GM12872 (cell line): ENCODE data around the gene FARS2.

Experiments
- CTCF ChIP-seq: IDR thresholded peaks from 3 replicates; pipeline ENCODE4 v1.5.1; 2011; ENCODE audit warnings: low read depth, mild to moderate bottlenecking, low read length, moderate library complexity; ENCODE audit not compliant: insufficient read depth

Gene FARS2

DNA sequence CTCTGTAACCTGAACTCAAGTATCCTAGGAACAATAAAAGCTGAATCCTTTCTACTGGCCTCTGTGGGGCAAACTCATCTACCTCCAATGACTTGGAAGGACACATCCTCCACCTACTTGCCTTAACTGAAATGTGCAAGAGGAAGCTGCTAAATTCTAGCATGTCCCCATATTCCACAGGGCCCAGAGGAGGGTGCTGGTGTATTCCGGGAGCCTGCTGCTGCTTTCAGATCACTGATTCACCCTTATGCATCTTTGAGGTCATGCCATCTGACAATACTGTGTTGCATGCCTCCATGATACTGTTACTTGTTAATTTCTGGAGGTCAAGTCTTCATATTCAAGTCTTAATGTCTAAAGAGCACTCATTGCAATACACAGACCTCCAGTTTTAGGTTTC is 40.9 kb upstream of the FARS2 start:
- no peak for TF ChIP-seq CTCF

DNA sequence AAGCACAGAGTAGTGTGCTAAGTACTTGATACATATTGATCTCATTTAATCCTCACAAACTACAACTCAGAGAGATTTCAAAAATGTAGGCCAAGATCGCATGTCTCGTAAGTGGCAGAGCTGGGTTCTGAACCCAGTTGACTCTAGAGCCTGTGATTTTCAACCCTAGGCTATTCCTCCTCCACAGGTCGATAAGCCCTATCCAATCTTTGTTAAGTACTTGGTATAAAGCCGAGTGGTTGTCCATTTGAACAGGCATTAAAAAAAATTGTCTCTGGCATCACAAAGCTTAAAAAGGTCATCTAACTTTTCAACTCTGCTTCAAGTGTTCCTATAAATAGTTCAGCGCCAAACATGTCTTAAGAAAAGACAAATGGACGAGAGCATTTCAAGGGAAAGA is 38.0 kb upstream of the FARS2 start:
- no peak for TF ChIP-seq CTCF

GRCh38 chr6:5229356-5229755 is 32.0 kb upstream of the FARS2 start:
- no peak for TF ChIP-seq CTCF

- TF ChIP-seq CTCF: no peak
Measured at GRCh38 chr6:5230081-5230480, 31.2 kb upstream of the FARS2 start.

DNA sequence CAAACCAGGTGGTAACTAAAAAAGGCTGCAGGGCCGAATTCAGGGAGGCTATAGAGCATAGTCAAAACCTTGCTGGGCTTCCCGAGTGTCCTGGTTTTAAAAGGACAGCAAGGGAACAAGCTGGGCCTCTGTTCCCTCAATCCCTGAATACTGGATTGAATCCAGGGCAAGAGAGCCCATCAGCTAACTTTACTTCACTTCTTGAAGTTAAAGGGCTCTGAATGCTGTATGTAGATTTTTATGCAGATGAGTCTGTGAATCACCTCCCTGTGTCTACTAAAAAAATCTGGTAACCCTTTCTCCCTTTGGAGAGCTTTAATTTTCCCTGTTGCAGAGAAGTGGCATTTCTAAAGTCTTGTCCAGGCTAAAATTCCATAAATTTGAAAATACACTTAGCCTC is 30.0 kb upstream of the FARS2 start:
- no peak for TF ChIP-seq CTCF

DNA sequence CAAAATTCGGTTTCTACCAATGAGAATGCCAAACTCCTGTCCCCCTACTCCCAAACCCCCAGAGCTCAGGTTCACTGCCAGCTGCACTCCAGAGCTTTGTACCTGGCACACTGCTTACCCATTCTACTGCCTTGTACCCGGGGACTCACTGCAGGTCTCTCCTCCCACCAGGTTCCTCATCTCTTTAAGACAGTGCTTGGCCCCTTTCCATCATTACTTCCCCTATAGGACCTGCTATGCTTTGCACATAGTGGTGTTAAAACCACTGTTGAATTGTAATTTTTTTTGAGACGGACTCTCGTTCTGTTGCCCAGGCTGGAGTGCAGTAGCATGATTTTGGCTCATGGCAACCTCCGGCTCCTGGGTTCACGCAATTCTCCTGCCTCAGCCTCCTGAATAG is 26.4 kb upstream of the FARS2 start:
- no peak for TF ChIP-seq CTCF

DNA sequence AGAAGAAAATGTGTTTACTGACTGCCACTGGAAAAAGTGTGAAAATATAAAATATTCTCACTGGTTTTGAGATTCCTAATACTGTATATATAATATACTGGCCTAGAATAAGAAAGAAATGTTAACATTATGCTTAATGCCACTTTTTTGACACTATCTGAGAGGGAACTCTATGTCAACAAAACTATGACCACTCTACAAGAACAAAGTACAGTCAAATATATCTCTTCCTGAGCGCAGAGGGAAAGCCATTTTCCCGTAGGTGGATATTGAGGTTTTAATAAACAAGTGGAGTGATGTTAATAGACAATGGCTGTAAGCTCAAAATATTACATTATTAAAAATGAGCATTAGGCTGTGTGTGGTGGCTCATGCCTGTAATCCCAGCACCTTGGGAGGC is 25.5 kb upstream of the FARS2 start:
- no peak for TF ChIP-seq CTCF

DNA sequence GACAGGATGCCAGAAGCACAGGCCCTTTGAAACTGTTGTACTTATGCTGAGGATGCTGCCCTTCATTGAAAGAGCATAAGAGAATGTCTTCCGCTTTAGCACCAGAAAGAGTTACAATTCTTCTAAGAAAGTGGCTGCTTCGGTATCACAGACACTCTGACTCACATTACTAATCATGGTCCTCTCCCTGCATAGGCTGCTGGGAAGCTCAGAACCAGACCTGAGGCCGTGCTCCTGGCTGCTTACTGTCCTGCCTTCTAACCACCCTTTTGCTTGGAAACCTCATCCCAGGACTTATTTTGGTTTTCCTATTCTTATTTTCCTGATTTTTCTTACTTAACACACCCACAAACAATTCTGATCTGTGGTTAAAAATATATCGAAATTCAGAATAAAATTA is 23.5 kb upstream of the FARS2 start:
- no peak for TF ChIP-seq CTCF
